Gastrocnemius medialis (tissue), 4 donors: ENCODE measurements around the gene CDH2. TPM values are rescaled to one million over a fixed set of nuclear protein-coding genes. Genes with fewer than 3 reads are reported as not detected.

Experiments
- ATAC-seq, 2 donors: fragments of 150-250 bp; one replicate each; pipeline ENCODE4 v1.9.1; 2016
- DNase-seq, 2 donors: peaks; one replicate each; pipeline ENCODE4 v3.0.0-alpha.2; 2019
- H3K27ac ChIP-seq, 4 donors: fragments of 200-600 bp; sonication (generic); 1 replicate in 1 of 4; 2 replicates in 3 of 4; pipeline ENCODE4 v1.5.1; 2016 to 2018; ENCODE audit warnings: mild to moderate bottlenecking in 2 of 4, moderate library complexity in 1 of 4
- H3K27me3 ChIP-seq, 3 donors: fragments of 200-600 bp; sonication (generic) in 2 of 3; 1 replicate in 1 of 3; 2 replicates in 2 of 3; pipeline versions ENCODE4 v1.5.1 to v1.6.0; 2016 to 2019; ENCODE audit warnings: mild to moderate bottlenecking in 1 of 3, moderate library complexity in 1 of 3
- H3K36me3 ChIP-seq, 2 donors: fragments of 200-600 bp; sonication (generic) in 1 of 2; one replicate each; pipeline ENCODE4 v1.5.1; 2017 to 2018
- H3K4me1 ChIP-seq, 2 donors: fragments of 200-600 bp; sonication (generic) in 1 of 2; one replicate each; pipeline ENCODE4 v1.5.1; 2016 to 2017; ENCODE audit warnings: mild to moderate bottlenecking in 2 of 2
- H3K4me3 ChIP-seq, 4 donors: fragments of 200-600 bp; sonication (generic) in 3 of 4; 1 replicate in 1 of 4; 2 replicates in 3 of 4; pipeline ENCODE4 v1.5.1; 2016 to 2019; ENCODE audit warnings: mild to moderate bottlenecking in 2 of 4
- H3K9me3 ChIP-seq, 3 donors: fragments of 200-600 bp; sonication (generic) in 2 of 3; 1 replicate in 1 of 3; 2 replicates in 2 of 3; pipeline ENCODE4 v1.5.1; 2016 to 2019
- CTCF ChIP-seq, 5 experiments: fragments of 450-650 bp in 3 of 5; fragments of 200-600 bp in 2 of 5; sonication (generic) in 2 of 5; IDR thresholded peaks in 4 of 5; conservative IDR thresholded peaks in 1 of 5; 1 replicate in 4 of 5; 2 replicates in 1 of 5; pipeline ENCODE4 v1.5.1; 2016 to 2019; ENCODE audit warnings: antibody characterized with exemption in 5 of 5, mild to moderate bottlenecking in 3 of 5, moderate library complexity in 3 of 5
- POLR2A ChIP-seq, 2 donors: fragments of 450-650 bp; IDR thresholded peaks; one replicate each; pipeline ENCODE4 v1.6.1; 2017; ENCODE audit warnings: antibody characterized with exemption in 2 of 2, mild to moderate bottlenecking in 2 of 2, moderate library complexity in 2 of 2
- in situ Hi-C, 4 donors: fragments of 200-750 bp; cut with MboI; loops; one replicate each; pipeline versions ENCODE4 v1.15.0 to v1.8.0; 2017; ENCODE audit warnings: low sequenced_read_pairs in 4 of 4
- intact Hi-C: fragments of 100-400 bp; cut with DNase I; formaldehyde crosslinking; loops from one replicate; pipeline ENCODE4 v1.15.1; 2023; ENCODE audit warnings: low total_unique reads
- total RNA-seq, 4 donors: library from RNA; depleted of rRNA; stranded (reverse); fragments of >200 nt; gene quantifications; one replicate each; pipeline versions ENCODE4 v1.1.0 to v1.2.3, GENCODE V29; 2016

CDH2 gene
- total RNA-seq, 4 donors from 2014 or later = 0.38 to 0.62 (median 0.51) TPM; not detected in 1

DNA sequence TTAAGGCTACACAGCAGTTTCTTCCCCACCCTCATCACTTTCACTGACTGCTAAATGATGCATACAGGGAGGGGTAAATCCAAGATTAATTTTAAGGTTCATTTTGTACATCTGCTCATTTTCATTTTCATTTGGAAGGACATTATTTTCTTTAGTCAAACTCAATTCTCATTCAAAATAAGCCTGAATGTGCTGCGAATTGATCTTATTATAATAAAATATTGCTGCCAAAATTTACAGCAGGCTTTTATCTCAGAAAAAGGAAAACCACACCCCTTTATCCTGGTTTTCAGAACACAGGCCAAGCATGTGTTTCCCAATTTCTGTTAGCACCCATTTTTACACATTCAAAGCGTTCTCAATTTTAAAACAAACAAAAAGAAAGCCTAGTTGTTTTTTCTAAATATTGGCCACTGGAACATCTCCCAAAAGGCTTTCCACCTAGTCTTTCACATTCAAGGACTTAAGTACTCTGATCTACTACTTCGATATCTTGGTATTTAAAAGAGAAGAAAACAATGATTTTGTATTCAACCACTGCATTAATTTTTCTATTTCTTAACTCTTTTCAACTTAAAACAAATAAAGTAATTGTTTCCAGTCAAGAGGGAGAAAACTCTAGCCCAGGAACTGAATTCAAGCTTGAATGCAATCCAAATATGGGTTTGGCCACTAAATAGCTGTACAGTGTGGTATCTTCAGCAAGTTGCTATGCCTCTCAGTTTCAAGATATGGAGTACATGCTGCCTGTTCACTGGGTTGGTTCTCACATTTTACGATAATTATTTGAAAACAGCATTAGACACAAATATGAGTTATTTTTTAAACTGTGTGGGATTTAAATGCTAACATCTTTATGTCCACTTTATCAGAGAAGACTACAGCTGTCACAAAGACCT is 52.5 kb downstream of the CDH2 start:
- intact Hi-C loops (no loop called here), in situ Hi-C loops (no loop called here)
- Histone ChIP-seq H3K36me3 (no peaks in the 10 kb centered on the region), H3K27me3 (no peaks in the 10 kb centered on the region), H3K9me3 (no peaks in the 10 kb centered on the region), H3K4me3 (no peak overlapping the region), H3K27ac (no peak overlapping the region), H3K4me1 (no peaks in the 10 kb centered on the region)
- TF ChIP-seq POLR2A (IDR thresholded peaks at IDR 0.05) = no peak
- no peak for TF ChIP-seq CTCF (IDR thresholded peaks at IDR 0.05 in 4 of 5, conservative IDR thresholded peaks at IDR 0.05 in 1 of 5)
- DNase-seq = no peak
- ATAC-seq = no peak

- no peaks in the 10 kb centered on the region for H3K4me1 ChIP-seq
- H3K27me3 ChIP-seq = no peaks in the 10 kb centered on the region
- no peak for ATAC-seq
- TF ChIP-seq CTCF (IDR thresholded peaks at IDR 0.05 in 4 of 5, conservative IDR thresholded peaks at IDR 0.05 in 1 of 5) (no peak), POLR2A (IDR thresholded peaks at IDR 0.05) (no peak)
- H3K9me3 ChIP-seq = no peaks in the 10 kb centered on the region
- H3K4me3 ChIP-seq = no peak overlapping the region
- intact Hi-C loops = no loop called here
- in situ Hi-C loops = no loop called here
- DNase-seq = no peak
- H3K36me3 ChIP-seq = no peaks in the 10 kb centered on the region
- no peak overlapping the region for H3K27ac ChIP-seq
Measured at GRCh38 chr18:28123401-28124030, 53.4 kb downstream of the CDH2 start.

- no peak for TF ChIP-seq CTCF (IDR thresholded peaks at IDR 0.05 in 4 of 5, conservative IDR thresholded peaks at IDR 0.05 in 1 of 5)
- TF ChIP-seq POLR2A (IDR thresholded peaks at IDR 0.05) = no peak
- no peak for ATAC-seq
- H3K4me1 ChIP-seq = no peaks in the 10 kb centered on the region
- no peaks in the 10 kb centered on the region for H3K27me3 ChIP-seq
- in situ Hi-C loops = no loop called here
- no peak overlapping the region for H3K4me3 ChIP-seq
- H3K9me3 ChIP-seq = no peaks in the 10 kb centered on the region
- no peak for DNase-seq
- no peaks in the 10 kb centered on the region for H3K36me3 ChIP-seq
- no peak overlapping the region for H3K27ac ChIP-seq
- intact Hi-C loops = no loop called here
Measured at GRCh38 chr18:28120828-28121515, 56.0 kb downstream of the CDH2 start.

GRCh38 chr18:28116461-28116860 is 60.5 kb downstream of the CDH2 start:
- ATAC-seq (no peak), DNase-seq (no peak)
- intact Hi-C loops = no loop called here
- Histone ChIP-seq H3K4me3 (no peak overlapping the region), H3K4me1 (no peaks in the 10 kb centered on the region), H3K27me3 (no peaks in the 10 kb centered on the region), H3K36me3 (no peaks in the 10 kb centered on the region), H3K9me3 (no peaks in the 10 kb centered on the region), H3K27ac (no peak overlapping the region)
- TF ChIP-seq POLR2A (IDR thresholded peaks at IDR 0.05) = no peak
- TF ChIP-seq CTCF (IDR thresholded peaks at IDR 0.05 in 4 of 5, conservative IDR thresholded peaks at IDR 0.05 in 1 of 5) = no peak
- in situ Hi-C loops = no loop called here
